Heart left ventricle (tissue), 13 donors: ENCODE measurements around the gene DSG2.

Source experiments
- POLR2A ChIP-seq, 2 donors: fragments of 450-650 bp; IDR thresholded peaks; one replicate each; pipeline ENCODE4 v1.6.1; 2017; ENCODE audit warnings: antibody characterized with exemption in 2 of 2, mild to moderate bottlenecking in 2 of 2, moderate library complexity in 2 of 2
- TF ChIP-seq, protein P1 (sequence below), 12 donors: fragments of 200-600 bp; sonication (generic) in 4 of 12; IDR thresholded peaks; one replicate each; pipeline versions ENCODE4 v1.5.0 to v1.8.0; 2018 to 2022; ENCODE audit warnings: antibody characterized with exemption in 12 of 12, mild to moderate bottlenecking in 5 of 12
- donor health status: ischemic (EF 13 %, LVEDD 7.1; RV severe dilation, severe dysfunction).
- donor health status: DM: no; HTN: yes; CAD: no.
- donor health status: DM: no; HTN: no; CAD: no.
- donor health status: ischemic (EF 25% LVEDD 6.9; RV normal size, moderate dysfunction).
- donor health status: ischemic (EF 25% LVEDD 5.7; RV mildly dilated, moderate dysfunction).
- donor health status: ischemic (EF 35%, LVEDD 5.7; RV mildly dilated, moderate dysfunction).
- donor health status: nonischemic (EF 11% LVEDD 7.7; RV severe dilation, severe dysfunction).
- donor health status: DM: yes; HTN: yes; CAD: no.
- donor health status: PGD.
- donor health status: ischemic (EF 29% LVEDD 5.4; RV normal size, mild dysfunction).
- donor health status: nonischemic (EF 23%, LVEDD 6.1; RV moderate dilation, normal function).

DNA sequence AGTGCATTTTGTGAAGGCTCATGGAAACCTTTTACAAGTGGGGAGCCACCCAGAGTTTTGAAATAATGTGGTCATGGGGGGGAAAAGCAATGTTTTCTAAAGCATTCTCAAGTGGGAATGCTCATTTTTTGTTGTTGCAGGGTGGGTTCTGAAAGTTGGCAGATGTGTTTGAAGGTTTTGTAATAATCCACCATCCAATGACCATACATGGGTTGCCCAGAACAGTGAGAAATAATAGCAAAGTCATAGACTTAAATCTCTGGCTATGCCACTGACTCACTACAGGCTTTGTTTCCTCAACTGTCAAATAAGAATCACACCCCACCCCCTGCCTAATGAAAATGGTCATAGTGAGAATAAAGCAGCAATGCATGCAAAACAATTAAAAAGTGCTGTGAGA, 47.6 kb upstream of the DSG2 start:
- TF ChIP-seq, protein P1, sequence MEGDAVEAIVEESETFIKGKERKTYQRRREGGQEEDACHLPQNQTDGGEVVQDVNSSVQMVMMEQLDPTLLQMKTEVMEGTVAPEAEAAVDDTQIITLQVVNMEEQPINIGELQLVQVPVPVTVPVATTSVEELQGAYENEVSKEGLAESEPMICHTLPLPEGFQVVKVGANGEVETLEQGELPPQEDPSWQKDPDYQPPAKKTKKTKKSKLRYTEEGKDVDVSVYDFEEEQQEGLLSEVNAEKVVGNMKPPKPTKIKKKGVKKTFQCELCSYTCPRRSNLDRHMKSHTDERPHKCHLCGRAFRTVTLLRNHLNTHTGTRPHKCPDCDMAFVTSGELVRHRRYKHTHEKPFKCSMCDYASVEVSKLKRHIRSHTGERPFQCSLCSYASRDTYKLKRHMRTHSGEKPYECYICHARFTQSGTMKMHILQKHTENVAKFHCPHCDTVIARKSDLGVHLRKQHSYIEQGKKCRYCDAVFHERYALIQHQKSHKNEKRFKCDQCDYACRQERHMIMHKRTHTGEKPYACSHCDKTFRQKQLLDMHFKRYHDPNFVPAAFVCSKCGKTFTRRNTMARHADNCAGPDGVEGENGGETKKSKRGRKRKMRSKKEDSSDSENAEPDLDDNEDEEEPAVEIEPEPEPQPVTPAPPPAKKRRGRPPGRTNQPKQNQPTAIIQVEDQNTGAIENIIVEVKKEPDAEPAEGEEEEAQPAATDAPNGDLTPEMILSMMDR (IDR thresholded peaks at IDR 0.05) = no peak
- TF ChIP-seq POLR2A (IDR thresholded peaks at IDR 0.05) = no peak
